ENCODE results near the gene EDA.

DNA sequence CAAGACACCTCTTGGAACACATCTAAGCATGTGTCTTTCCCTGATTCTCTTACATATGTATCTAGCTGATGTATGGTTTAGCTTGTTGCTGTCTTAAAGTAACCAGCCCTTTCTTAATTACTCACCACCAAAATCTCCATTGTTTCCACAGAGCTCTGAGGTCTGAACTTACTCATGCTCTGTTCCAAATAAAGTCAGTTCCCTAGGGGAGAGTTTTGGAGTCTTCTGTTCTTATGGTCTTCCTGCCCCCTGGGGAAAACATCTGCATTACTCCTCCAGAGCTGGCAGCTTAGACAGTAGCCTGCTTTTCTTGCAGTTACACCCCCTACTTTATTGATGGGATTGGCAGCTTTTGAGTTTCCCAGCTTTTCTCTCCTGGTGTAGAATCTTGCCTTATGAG is 125.8 kb downstream of the EDA start:
- TF ChIP-seq, protein P1, sequence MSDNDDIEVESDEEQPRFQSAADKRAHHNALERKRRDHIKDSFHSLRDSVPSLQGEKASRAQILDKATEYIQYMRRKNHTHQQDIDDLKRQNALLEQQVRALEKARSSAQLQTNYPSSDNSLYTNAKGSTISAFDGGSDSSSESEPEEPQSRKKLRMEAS (IDR thresholded peaks at IDR 0.05): no peak
- TF ChIP-seq CREB1 (IDR thresholded peaks at IDR 0.05; ENCODE audit: low read depth) (no peak), RAD21 (IDR thresholded peaks at IDR 0.05; ENCODE audit: low read depth) (no peak), EP300 (IDR thresholded peaks at IDR 0.05; ENCODE audit: borderline replicate concordance) (no peak), CEBPB (IDR thresholded peaks at IDR 0.05) (no peak), FOXM1 (IDR thresholded peaks at IDR 0.05; ENCODE audit: borderline replicate concordance, low read depth) (no peak), ZBTB7A (IDR thresholded peaks at IDR 0.05; ENCODE audit: low read depth) (no peak), NFIC (IDR thresholded peaks at IDR 0.05) (no peak), YY1 (IDR thresholded peaks at IDR 0.05; ENCODE audit: low read depth) (no peak), TEAD4 (IDR thresholded peaks at IDR 0.05) (no peak), TCF12 (IDR thresholded peaks at IDR 0.05; ENCODE audit: low read depth) (no peak), TAF1 (IDR thresholded peaks at IDR 0.05; ENCODE audit: low read depth) (no peak)
- TF ChIP-seq, protein P2, sequence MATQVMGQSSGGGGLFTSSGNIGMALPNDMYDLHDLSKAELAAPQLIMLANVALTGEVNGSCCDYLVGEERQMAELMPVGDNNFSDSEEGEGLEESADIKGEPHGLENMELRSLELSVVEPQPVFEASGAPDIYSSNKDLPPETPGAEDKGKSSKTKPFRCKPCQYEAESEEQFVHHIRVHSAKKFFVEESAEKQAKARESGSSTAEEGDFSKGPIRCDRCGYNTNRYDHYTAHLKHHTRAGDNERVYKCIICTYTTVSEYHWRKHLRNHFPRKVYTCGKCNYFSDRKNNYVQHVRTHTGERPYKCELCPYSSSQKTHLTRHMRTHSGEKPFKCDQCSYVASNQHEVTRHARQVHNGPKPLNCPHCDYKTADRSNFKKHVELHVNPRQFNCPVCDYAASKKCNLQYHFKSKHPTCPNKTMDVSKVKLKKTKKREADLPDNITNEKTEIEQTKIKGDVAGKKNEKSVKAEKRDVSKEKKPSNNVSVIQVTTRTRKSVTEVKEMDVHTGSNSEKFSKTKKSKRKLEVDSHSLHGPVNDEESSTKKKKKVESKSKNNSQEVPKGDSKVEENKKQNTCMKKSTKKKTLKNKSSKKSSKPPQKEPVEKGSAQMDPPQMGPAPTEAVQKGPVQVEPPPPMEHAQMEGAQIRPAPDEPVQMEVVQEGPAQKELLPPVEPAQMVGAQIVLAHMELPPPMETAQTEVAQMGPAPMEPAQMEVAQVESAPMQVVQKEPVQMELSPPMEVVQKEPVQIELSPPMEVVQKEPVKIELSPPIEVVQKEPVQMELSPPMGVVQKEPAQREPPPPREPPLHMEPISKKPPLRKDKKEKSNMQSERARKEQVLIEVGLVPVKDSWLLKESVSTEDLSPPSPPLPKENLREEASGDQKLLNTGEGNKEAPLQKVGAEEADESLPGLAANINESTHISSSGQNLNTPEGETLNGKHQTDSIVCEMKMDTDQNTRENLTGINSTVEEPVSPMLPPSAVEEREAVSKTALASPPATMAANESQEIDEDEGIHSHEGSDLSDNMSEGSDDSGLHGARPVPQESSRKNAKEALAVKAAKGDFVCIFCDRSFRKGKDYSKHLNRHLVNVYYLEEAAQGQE (IDR thresholded peaks at IDR 0.05; ENCODE audit: low read depth): no peak
- TF ChIP-seq, protein P3, sequence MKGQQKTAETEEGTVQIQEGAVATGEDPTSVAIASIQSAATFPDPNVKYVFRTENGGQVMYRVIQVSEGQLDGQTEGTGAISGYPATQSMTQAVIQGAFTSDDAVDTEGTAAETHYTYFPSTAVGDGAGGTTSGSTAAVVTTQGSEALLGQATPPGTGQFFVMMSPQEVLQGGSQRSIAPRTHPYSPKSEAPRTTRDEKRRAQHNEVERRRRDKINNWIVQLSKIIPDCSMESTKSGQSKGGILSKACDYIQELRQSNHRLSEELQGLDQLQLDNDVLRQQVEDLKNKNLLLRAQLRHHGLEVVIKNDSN (IDR thresholded peaks at IDR 0.05): no peak
